SK-N-SH (cell line): ENCODE data around the gene MED27.

Experiments
- CTCF ChIP-seq: fragments of 200-600 bp; sonication (generic); IDR thresholded peaks from 2 replicates; pipeline ENCODE4 v1.6.1; 2017; ENCODE audit warnings: antibody characterized with exemption, mild to moderate bottlenecking, moderate library complexity
- EZH2phosphoT487 ChIP-seq: fragments of 200-600 bp; sonication (generic); IDR thresholded peaks from 2 replicates; pipeline ENCODE4 v1.6.1; 2017; ENCODE audit warnings: low read depth, mixed run types, mild to moderate bottlenecking, antibody characterized with exemption, moderate library complexity, borderline replicate concordance
- MAX ChIP-seq: IDR thresholded peaks from 2 replicates; pipeline ENCODE4 v1.4.0; 2012; ENCODE audit warnings: low read depth
- MXI1 ChIP-seq: IDR thresholded peaks from 2 replicates; pipeline ENCODE4 v1.6.1; 2012; ENCODE audit warnings: mild to moderate bottlenecking, low read depth, low read length, improper control_type of control experiment
- NFIC ChIP-seq: IDR thresholded peaks from 2 replicates; pipeline ENCODE4 v1.4.0; 2012; ENCODE audit warnings: borderline replicate concordance
- POLR2AphosphoS5 ChIP-seq: IDR thresholded peaks from 2 replicates; pipeline ENCODE4 v1.6.1; 2012; ENCODE audit warnings: low read depth, low read length
- RAD21 ChIP-seq: IDR thresholded peaks from 2 replicates; pipeline ENCODE4 v1.6.1; 2012; ENCODE audit warnings: mild to moderate bottlenecking, low read length
- SIN3A ChIP-seq: IDR thresholded peaks from 2 replicates; pipeline ENCODE4 v1.6.1; 2012; ENCODE audit warnings: low read depth, mild to moderate bottlenecking, low read length, moderate library complexity, borderline replicate concordance
- TEAD4 ChIP-seq: IDR thresholded peaks from 2 replicates; pipeline ENCODE4 v1.4.0; 2012; ENCODE audit warnings: mild to moderate bottlenecking, borderline replicate concordance; ENCODE audit not compliant: insufficient read depth
- YY1 ChIP-seq: IDR thresholded peaks from 2 replicates; pipeline ENCODE4 v1.4.0; 2012; ENCODE audit warnings: low read depth, mild to moderate bottlenecking
- ZBTB33 ChIP-seq: IDR thresholded peaks from 2 replicates; pipeline ENCODE4 v1.4.0; 2012; ENCODE audit warnings: low read depth, borderline replicate concordance
- TF ChIP-seq, protein P1 (sequence below): IDR thresholded peaks from 2 replicates; pipeline ENCODE4 v1.6.1; 2012; ENCODE audit warnings: mild to moderate bottlenecking, low read depth, low read length, moderate library complexity
- TF ChIP-seq, protein P2 (sequence below): fragments of 150-350 bp; IDR thresholded peaks from 2 replicates; pipeline ENCODE4 v1.6.1; 2017; ENCODE audit warnings: antibody characterized with exemption, low read length, low read depth, borderline replicate concordance

DNA sequence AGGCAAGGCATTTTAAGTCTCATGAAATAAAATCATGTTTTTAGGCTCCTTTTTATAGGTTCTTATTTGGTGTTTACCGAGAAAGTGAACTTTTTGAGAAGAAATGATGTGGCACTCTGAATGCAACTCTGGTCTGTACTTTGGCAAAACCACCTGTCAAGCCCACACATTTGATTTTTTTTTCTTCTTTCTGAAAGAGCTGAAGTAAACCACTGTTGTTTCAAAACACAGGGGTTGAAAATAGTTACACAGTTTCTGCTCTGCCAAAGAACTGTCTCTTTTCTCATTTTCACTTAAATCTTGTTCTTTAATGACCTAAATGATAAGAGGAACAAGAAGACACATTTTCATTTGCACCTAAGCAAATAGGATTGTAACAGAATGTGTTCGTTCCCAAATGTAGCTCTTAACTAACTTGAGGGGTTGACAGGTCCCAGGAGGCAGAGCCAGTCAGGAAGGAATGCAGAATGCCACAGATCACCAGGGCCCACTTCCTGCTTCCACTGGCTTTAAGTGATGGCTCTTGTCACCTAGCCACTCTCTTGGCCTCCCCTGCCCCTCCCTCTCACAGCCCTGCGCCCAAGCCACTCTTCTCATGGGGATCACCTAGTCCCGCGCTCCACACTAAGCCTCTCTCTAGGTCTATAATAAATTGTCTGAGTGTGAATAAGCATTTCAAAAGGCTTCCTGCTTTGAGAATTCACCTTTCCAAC is 47.3 kb downstream of the MED27 start:
- TF ChIP-seq ZBTB33: no peak
- no peak for TF ChIP-seq RAD21
- TF ChIP-seq EZH2phosphoT487: no peak
- no peak for TF ChIP-seq CTCF
- TF ChIP-seq TEAD4: no peak
- no peak for TF ChIP-seq SIN3A
- TF ChIP-seq NFIC: no peak
- no peak for TF ChIP-seq MXI1
- TF ChIP-seq YY1: no peak
- no peak for TF ChIP-seq POLR2AphosphoS5
- TF ChIP-seq, protein P1, sequence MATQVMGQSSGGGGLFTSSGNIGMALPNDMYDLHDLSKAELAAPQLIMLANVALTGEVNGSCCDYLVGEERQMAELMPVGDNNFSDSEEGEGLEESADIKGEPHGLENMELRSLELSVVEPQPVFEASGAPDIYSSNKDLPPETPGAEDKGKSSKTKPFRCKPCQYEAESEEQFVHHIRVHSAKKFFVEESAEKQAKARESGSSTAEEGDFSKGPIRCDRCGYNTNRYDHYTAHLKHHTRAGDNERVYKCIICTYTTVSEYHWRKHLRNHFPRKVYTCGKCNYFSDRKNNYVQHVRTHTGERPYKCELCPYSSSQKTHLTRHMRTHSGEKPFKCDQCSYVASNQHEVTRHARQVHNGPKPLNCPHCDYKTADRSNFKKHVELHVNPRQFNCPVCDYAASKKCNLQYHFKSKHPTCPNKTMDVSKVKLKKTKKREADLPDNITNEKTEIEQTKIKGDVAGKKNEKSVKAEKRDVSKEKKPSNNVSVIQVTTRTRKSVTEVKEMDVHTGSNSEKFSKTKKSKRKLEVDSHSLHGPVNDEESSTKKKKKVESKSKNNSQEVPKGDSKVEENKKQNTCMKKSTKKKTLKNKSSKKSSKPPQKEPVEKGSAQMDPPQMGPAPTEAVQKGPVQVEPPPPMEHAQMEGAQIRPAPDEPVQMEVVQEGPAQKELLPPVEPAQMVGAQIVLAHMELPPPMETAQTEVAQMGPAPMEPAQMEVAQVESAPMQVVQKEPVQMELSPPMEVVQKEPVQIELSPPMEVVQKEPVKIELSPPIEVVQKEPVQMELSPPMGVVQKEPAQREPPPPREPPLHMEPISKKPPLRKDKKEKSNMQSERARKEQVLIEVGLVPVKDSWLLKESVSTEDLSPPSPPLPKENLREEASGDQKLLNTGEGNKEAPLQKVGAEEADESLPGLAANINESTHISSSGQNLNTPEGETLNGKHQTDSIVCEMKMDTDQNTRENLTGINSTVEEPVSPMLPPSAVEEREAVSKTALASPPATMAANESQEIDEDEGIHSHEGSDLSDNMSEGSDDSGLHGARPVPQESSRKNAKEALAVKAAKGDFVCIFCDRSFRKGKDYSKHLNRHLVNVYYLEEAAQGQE: no peak
- TF ChIP-seq, protein P2, sequence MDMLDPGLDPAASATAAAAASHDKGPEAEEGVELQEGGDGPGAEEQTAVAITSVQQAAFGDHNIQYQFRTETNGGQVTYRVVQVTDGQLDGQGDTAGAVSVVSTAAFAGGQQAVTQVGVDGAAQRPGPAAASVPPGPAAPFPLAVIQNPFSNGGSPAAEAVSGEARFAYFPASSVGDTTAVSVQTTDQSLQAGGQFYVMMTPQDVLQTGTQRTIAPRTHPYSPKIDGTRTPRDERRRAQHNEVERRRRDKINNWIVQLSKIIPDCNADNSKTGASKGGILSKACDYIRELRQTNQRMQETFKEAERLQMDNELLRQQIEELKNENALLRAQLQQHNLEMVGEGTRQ: no peak
- no peak for TF ChIP-seq MAX
